Right cardiac atrium (tissue), 5 donors: ENCODE results near the gene ADAMTS6. TPM values are rescaled to one million over a fixed set of nuclear protein-coding genes. Genes with fewer than 3 reads are reported as not detected.
A peak's percentile ranks its signal among the peaks of the same experiment; 100 is the strongest.

Source experiments
- ATAC-seq, 2 donors: fragments of 200-7000 bp; cut with Tn5 transposase; one replicate each; pipeline versions ENCODE4 v1.8.0 to v1.9.1; 2020; ENCODE audit warnings: moderate library complexity in 2 of 2, mild to moderate bottlenecking in 1 of 2
- DNase-seq, 3 donors: peaks; one replicate each; pipeline ENCODE4 v3.0.0-alpha.2; 2020
- H3K27ac ChIP-seq: one replicate; pipeline ENCODE4 v1.5.1; 2013; ENCODE audit warnings: mild to moderate bottlenecking, low read length, control low read depth, moderate library complexity
- H3K27me3 ChIP-seq: one replicate; pipeline ENCODE4 v1.6.1; 2013; ENCODE audit not compliant: control insufficient read depth, insufficient read depth
- H3K4me1 ChIP-seq: one replicate; pipeline ENCODE4 v1.6.1; 2013; ENCODE audit warnings: low read length; ENCODE audit not compliant: control insufficient read depth, insufficient read depth
- H3K4me3 ChIP-seq: one replicate; pipeline ENCODE4 v1.5.1; 2013; ENCODE audit warnings: low read length, control low read depth
- H3K9me3 ChIP-seq: one replicate; pipeline ENCODE4 v1.6.1; 2013; ENCODE audit warnings: low read length; ENCODE audit not compliant: control insufficient read depth
- WGBS: extraction: QIAGEN DNeasy Blood & Tissue Kit; methylation state at CpG from one replicate; pipeline ENCODE4 v1.1.7; 2013; 5-methylcytosine and 5-hydroxymethylcytosine counted together
- intact Hi-C, 4 donors: fragments of 100-400 bp; cut with DNase I; formaldehyde crosslinking; loops; one replicate each; pipeline versions ENCODE4 v1.11.0 to v1.14.0; 2022 to 2023
- polyA plus RNA-seq: library from polyadenylated mRNA; stranded (reverse); fragments of 200-250 nt; gene quantifications from one replicate; pipeline ENCODE4 v1.2.3, GENCODE V29; 2013
- total RNA-seq, 4 donors: library from RNA; stranded (reverse); fragmentation: NEBNext Ultra II Directional; extraction: Animal tissue kit (Norgen Biotek cat#: 25700); gene quantifications; one replicate each; pipeline ENCODE4 v1.2.1, GENCODE V29; 2021
- donor health status: healthy with polysubstance abuse.
- donor health status: DM: no; HTN: yes; CAD: no.
- donor health status: DM: no; HTN: no; CAD: no.
- donor health status: DM: no; HTN: yes; CAD: no; lungs with severe emphysema.
- donor health status: DM: yes; HTN: yes; CAD: no.

Gene ADAMTS6
- total and polyA plus RNA-seq, 5 donors = 0.29 to 1.8 (median 1.1) TPM

DNA sequence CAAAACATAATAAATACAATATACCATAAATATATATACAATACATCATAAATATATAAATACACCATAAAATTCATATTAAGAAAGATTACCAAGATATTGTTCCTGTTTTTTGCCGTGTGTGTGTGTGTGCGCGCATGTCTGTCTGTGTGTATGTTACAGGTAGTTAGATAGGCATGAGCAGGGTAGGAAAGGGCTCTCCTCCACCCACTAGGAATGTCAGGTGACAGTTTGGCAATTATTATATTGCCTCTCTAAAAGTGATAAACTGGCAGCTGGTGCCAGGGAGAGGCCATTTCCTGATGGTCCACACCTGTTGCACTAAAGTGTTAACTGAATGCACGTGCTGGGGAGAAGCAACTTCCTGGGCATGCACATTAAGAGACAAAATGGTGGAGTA lies 232.8 kb downstream of the ADAMTS6 start:
- 89% methylated on average over 4 of the region's 4 CpGs for WGBS
- Histone ChIP-seq H3K27ac (no peak overlapping the region), H3K27me3 (no peaks in the 10 kb centered on the region), H3K9me3 (no peaks in the 10 kb centered on the region), H3K4me1 (no peaks in the 10 kb centered on the region), H3K4me3 (no peak overlapping the region)
- intact Hi-C loops = no loop called here
- ATAC-seq (no peak), DNase-seq (no peak)

DNA sequence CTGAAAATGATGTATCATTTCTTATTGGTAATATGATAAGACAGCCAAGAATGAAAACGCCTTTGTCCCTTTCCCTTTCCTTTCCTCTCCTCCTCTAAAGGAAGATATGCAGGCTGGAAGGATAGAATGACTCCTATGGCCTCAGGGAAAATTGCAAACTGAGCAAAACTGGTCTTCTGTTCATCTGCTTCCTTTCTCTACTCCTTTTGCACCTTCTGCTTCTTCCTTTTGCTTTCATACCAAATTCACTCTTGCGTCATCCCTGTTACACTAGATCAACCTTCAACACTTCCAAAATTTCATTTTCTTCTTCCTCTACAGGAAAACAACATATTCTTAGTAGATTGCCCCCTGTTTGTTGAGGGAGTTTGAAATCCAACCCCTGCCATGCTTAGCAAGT lies 234.1 kb downstream of the ADAMTS6 start:
- intact Hi-C loops = no loop called here
- 82% methylated on average over 2 of the region's 2 CpGs for WGBS
- Histone ChIP-seq H3K27ac (no peak overlapping the region), H3K4me1 (no peaks in the 10 kb centered on the region), H3K27me3 (no peaks in the 10 kb centered on the region), H3K9me3 (no peaks in the 10 kb centered on the region), H3K4me3 (no peak overlapping the region)
- no peak for DNase-seq
- no peak for ATAC-seq

DNA sequence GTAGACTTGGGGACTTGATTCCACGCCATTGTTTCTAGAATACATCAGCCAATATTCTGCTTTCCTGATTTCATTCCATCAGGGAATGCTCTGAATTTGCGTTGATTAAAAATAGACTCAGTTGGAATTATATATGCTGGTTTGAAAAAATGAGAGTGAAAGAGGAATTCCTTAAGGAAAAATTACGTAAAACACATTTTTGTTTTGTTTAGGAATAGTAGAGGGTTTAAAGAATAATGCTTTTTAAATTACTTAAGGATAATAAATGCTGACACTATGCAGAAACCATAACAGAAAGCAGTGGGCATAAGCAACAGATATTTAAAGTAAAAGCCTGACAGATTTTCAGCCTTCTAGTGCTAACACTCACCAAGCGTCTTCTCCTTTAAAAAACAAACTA lies 235.0 kb downstream of the ADAMTS6 start:
- DNase-seq = no peak
- H3K9me3 ChIP-seq = no peaks in the 10 kb centered on the region
- no peaks in the 10 kb centered on the region for H3K4me1 ChIP-seq
- 83% methylated on average over 4 of the region's 4 CpGs for WGBS
- ATAC-seq = no peak
- H3K27ac ChIP-seq = no peak overlapping the region
- H3K27me3 ChIP-seq = no peaks in the 10 kb centered on the region
- intact Hi-C loops = no loop called here
- no peak overlapping the region for H3K4me3 ChIP-seq

DNA sequence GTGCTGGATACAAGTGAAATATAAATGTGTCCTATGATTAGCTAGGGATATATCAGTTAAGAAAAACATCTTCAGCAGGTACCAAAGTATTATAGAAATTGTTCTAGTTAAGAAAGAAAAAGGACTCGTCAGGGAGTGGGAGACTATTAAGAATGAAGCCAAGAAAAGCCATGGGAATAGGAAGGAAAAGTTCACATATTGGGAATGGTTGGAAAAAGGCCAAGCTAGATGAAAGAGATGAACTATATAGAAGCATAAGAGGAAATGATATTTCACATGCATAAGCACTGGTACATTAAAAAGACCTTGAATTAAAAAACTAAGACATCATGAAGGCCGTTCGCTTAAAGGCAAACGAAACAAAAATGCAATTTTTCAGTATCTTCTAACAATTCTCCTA lies 237.7 kb downstream of the ADAMTS6 start:
- intact Hi-C loops = no loop called here
- no peak for DNase-seq
- WGBS = 79% methylated on average over 4 of the region's 4 CpGs
- no peak overlapping the region for H3K4me3 ChIP-seq
- no peaks in the 10 kb centered on the region for H3K27me3 ChIP-seq
- H3K27ac ChIP-seq = no peak overlapping the region
- no peak for ATAC-seq
- H3K4me1 ChIP-seq = no peaks in the 10 kb centered on the region
- no peaks in the 10 kb centered on the region for H3K9me3 ChIP-seq

DNA sequence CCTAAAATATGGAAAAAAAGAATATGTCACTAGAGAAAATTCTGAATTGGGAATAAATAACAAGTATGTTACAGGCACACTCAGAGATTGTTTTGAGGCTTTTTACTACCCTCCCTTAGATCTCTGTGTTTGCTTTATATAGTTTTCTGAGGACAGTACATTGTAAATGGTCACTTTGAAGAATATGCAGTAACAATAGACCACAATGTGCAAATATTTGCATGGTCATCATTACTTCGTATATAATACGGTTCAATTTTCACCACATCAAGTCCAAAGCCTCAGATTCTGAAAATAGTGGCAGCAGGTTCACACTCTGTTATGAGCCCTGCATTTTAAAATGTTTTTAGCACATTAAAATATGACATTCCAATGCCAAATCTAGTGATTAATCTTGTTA lies 238.6 kb downstream of the ADAMTS6 start:
- no peaks in the 10 kb centered on the region for H3K27me3 ChIP-seq
- H3K9me3 ChIP-seq = no peaks in the 10 kb centered on the region
- no peak for ATAC-seq
- no peak overlapping the region for H3K27ac ChIP-seq
- H3K4me1 ChIP-seq = no peaks in the 10 kb centered on the region
- H3K4me3 ChIP-seq = no peak overlapping the region
- WGBS = 76% methylated on average over 2 of the region's 2 CpGs
- intact Hi-C loops = no loop called here
- no peak for DNase-seq

DNA sequence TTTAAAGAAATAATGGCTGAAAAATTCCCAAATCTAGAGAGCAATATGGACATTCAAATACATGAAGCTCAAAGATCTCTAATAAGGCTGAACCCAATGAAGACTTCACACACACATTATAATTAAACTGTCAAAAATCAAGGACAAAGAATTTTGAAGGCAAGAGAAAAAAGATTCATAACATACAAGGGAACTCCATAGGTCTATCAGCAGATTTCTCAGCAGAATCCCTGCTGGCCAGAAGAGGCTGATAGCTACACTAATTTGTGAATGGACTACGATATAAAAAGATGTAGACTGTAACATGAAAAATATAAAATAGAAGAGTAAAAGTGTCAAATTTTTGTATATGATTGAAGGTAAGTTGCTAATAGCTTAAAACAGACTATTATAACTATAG lies 251.9 kb downstream of the ADAMTS6 start:
- no peaks in the 10 kb centered on the region for H3K4me1 ChIP-seq
- intact Hi-C loops = no loop called here

DNA sequence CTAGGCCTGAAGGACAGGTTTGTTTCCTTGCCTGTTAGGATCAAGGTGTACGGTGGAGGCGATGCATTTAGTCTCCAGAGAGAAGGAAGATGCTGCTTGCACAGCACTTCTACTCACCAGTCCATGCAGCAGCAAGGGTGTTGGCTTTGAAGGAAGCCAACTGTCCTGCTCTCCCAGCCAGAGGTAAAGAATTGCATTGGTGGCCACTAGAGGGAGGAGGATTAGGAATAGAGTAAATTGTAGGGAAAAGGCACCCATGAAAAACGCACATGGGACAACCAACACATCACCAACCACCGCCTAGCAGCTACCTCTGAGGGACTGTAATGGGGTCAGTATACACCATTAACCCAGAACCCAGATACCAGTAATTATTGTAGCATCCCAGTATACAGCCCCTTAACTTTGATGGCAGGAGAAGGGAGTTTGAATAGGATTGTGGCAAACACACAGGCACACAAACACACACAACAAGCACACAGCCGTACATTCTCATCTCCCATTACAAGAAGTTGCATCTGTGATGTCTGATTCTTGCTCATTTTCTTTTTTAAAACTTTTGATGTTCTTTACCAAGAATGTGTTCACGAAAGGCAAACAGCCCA lies 267.7 kb downstream of the ADAMTS6 start:
- Histone ChIP-seq H3K4me3 (no peak overlapping the region), H3K27ac (no peak overlapping the region), H3K4me1 (no peaks in the 10 kb centered on the region), H3K27me3 (no peaks in the 10 kb centered on the region), H3K9me3 (no peaks in the 10 kb centered on the region)
- intact Hi-C loops = no loop called here
- ATAC-seq (peak; percentile 53 to 62), DNase-seq (peak in 1 of 3 donors; percentile 25)
- 81% methylated on average over 6 of the region's 6 CpGs for WGBS

More for the DNA sequence above, 251.9 kb downstream of the ADAMTS6 start:
- DNase-seq (no peak), ATAC-seq (no peak)
- Histone ChIP-seq H3K4me3 (no peak overlapping the region), H3K9me3 (peaks cover 5% of the 10 kb centered on the region), H3K27ac (no peak overlapping the region), H3K27me3 (no peaks in the 10 kb centered on the region)
- 93% methylated on average over 1 of the region's 1 CpG for WGBS

DNA sequence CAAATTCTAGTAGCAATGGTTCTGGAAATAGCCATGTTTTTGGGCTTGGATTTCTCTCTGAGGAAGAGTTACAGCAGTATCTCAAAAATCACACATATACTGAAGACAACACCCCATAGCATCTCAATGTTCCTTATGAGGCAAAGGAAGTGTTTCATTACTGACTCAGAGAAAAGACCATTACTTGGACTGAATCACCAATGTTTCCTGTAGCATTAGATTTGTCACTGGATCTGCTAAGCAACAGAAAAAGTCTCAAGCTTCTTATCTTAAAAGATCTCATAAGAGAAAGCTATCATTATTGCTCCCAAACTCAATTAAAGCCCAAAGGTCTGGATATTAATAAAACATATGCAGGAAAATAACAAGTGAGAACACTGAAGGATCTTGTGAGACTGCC lies 272.4 kb downstream of the ADAMTS6 start:
- intact Hi-C loops = no loop called here
- Histone ChIP-seq H3K9me3 (no peaks in the 10 kb centered on the region), H3K27ac (no peak overlapping the region), H3K27me3 (no peaks in the 10 kb centered on the region), H3K4me1 (no peaks in the 10 kb centered on the region), H3K4me3 (no peak overlapping the region)
- no peak for ATAC-seq
- no peak for DNase-seq

DNA sequence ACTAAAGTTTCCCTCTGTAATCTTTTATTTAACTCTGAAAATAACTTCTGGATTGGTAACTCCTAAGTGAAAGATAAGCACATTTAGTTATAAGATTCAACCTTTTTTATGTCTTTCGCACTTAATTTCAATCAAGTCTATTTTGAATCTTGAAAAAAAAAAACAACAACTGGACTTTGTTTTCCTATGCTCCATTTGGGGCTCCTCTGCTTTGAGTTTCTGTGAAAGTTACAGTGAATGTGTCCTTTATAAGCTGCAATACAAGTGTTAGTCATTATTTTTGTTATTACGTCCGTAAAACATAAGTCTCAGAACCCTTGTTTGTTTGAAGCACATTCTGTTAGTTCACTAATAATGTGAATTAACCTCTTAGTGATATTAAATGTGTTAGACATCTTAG lies 276.8 kb downstream of the ADAMTS6 start:
- intact Hi-C loops = no loop called here
- Histone ChIP-seq H3K9me3 (no peaks in the 10 kb centered on the region), H3K4me3 (no peak overlapping the region), H3K27ac (no peak overlapping the region), H3K27me3 (no peaks in the 10 kb centered on the region), H3K4me1 (no peaks in the 10 kb centered on the region)
- no peak for ATAC-seq
- DNase-seq = no peak
- WGBS = 88% methylated on average over 3 of the region's 3 CpGs

DNA sequence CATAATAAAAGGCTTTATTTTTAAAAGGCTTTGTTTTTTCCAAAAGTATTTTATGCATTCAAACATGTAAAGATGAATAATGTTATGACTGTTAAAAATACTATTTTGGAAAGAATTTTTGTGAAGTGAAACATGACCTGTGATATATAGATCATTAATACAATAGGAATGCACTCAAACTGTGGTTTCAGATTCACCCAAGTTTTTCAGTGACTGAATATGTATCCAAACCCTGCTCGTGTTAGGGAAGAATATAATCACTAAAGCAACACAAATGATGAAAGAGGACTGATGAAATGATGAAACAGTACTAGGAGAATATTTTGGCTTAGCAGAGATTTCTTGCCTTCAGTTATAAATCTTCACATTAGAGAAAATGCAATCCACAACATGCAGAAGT lies 278.0 kb downstream of the ADAMTS6 start:
- Histone ChIP-seq H3K4me3 (no peak overlapping the region), H3K4me1 (no peaks in the 10 kb centered on the region), H3K27ac (no peak overlapping the region), H3K27me3 (no peaks in the 10 kb centered on the region), H3K9me3 (no peaks in the 10 kb centered on the region)
- no peak for DNase-seq
- WGBS = 68% methylated on average over 1 of the region's 1 CpG
- intact Hi-C loops = no loop called here
- no peak for ATAC-seq

DNA sequence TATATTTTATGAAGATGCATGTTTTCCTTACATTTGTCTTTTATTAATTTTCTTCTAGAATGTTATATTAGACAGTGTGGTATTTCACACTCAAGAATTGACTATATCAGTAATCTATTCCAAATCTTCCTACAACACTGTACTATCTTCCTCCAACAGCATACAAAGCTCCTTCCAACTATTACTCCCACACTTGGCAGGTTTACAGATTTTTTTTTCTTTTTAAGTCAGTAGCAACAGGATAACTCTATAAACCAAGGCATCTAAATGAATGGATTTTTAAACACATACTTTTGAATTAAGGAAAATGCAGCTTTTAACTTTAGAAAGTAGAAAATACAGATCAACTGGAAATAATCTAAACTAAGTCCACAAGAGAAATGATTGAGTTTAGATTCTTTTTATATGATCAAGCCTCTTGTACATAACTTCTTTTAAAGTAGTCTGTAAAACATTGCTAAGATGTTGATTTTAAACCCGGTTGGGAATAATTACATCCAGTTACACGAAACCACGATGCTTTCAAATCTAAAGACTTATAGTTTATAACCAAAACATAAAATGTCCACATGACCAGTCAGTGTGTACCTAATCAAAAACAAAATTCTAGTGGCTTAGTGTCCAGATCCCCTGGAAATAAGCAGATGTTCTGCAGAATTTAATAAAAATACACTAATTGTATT lies 281.6 kb downstream of the ADAMTS6 start:
- no peak for ATAC-seq
- no peak overlapping the region for H3K4me3 ChIP-seq
- H3K27me3 ChIP-seq = no peaks in the 10 kb centered on the region
- H3K4me1 ChIP-seq = no peaks in the 10 kb centered on the region
- no peak overlapping the region for H3K27ac ChIP-seq
- WGBS = 52% methylated on average over 3 of the region's 3 CpGs
- no peak for DNase-seq
- H3K9me3 ChIP-seq = no peaks in the 10 kb centered on the region
- intact Hi-C loops = no loop called here
